Tibial nerve (tissue), 4 donors: Measurements from ENCODE around the gene PRPF19.

Experiments
- EP300 ChIP-seq, 2 donors: sonication (generic); formaldehyde crosslinking; IDR thresholded peaks; one replicate each; pipeline ENCODE4 v1.6.1; 2017; ENCODE audit warnings: antibody characterized with exemption in 2 of 2, mild to moderate bottlenecking in 1 of 2
- POLR2A ChIP-seq, 2 donors: fragments of 450-650 bp; IDR thresholded peaks; one replicate each; pipeline ENCODE4 v1.6.1; 2017; ENCODE audit warnings: antibody characterized with exemption in 2 of 2, mild to moderate bottlenecking in 2 of 2, moderate library complexity in 2 of 2
- TF ChIP-seq, protein P1 (sequence below), 5 experiments: fragments of 200-600 bp in 3 of 5; fragments of 450-650 bp in 2 of 5; sonication (generic) in 3 of 5; IDR thresholded peaks; one replicate each; pipeline ENCODE4 v1.5.1; 2016 to 2019; ENCODE audit warnings: antibody characterized with exemption in 5 of 5, mild to moderate bottlenecking in 3 of 5, moderate library complexity in 2 of 5

DNA sequence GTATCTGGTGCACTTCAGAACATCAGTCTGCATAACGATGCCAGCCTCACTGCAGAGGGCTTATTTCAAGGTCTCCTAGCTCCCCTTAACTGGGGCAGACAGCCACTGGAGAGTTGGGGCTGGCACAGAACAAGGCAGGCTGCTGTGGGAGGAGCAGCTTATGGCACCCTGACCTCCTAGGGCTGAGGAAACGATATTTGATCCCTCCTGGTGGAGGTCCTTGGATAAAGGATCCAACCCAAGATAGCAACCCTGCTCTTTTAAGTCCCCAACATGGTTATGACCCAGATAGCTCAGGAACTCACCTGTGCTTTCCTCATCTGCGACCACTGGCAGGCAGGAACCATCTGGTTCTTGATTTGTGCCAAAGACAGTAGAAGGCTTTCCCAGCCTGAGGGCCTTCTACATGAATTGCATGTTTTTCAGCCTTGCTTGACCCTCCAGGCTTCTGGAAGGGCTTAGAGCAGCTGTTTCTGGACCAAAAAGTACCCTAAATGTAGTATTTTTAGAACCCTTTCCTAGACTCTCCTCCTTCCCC is 10.4 kb upstream of the PRPF19 start:
- TF ChIP-seq EP300 (IDR thresholded peaks at IDR 0.05): no peak
- TF ChIP-seq, protein P1, sequence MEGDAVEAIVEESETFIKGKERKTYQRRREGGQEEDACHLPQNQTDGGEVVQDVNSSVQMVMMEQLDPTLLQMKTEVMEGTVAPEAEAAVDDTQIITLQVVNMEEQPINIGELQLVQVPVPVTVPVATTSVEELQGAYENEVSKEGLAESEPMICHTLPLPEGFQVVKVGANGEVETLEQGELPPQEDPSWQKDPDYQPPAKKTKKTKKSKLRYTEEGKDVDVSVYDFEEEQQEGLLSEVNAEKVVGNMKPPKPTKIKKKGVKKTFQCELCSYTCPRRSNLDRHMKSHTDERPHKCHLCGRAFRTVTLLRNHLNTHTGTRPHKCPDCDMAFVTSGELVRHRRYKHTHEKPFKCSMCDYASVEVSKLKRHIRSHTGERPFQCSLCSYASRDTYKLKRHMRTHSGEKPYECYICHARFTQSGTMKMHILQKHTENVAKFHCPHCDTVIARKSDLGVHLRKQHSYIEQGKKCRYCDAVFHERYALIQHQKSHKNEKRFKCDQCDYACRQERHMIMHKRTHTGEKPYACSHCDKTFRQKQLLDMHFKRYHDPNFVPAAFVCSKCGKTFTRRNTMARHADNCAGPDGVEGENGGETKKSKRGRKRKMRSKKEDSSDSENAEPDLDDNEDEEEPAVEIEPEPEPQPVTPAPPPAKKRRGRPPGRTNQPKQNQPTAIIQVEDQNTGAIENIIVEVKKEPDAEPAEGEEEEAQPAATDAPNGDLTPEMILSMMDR (IDR thresholded peaks at IDR 0.05): no peak
- no peak for TF ChIP-seq POLR2A (IDR thresholded peaks at IDR 0.05)
